ENCODE results near the gene DUSP16. TPM values are rescaled to one million over a fixed set of nuclear protein-coding genes. Genes with fewer than 3 reads are reported as not detected.

DUSP16 gene
- total RNA-seq, 1 donor from 2014 or later = 26.1 TPM

- H3K4me3 Mint-ChIP-seq = no peak overlapping the region
- Histone ChIP-seq H4K20me1 (ENCODE audit: low read depth) (no peaks in the 10 kb centered on the region), H3K27ac (no peak overlapping the region), H3K4me3 (no peak overlapping the region), H3K36me3 (no peaks in the 10 kb centered on the region), H3K9me3 (ENCODE audit: low read depth) (no peaks in the 10 kb centered on the region), H3K9ac (no peak overlapping the region), H3F3A (ENCODE audit: low read depth) (no peaks in the 10 kb centered on the region), H2AFZ (replicated peaks) (no peak overlapping the region), H3K27me3 (no peaks in the 10 kb centered on the region), H3K79me2 (ENCODE audit: low read depth) (no peaks in the 10 kb centered on the region), H3K4me2 (no peak overlapping the region), H3K4me1 (no peaks in the 10 kb centered on the region)
- H3K4me1 Mint-ChIP-seq = no peaks in the 10 kb centered on the region
- no peak overlapping the region for H3K27ac Mint-ChIP-seq
- DNase-seq (ENCODE audit: low spot score) = no peak
- TF ChIP-seq EZH2phosphoT487 (IDR thresholded peaks at IDR 0.05) = no peak
- TF ChIP-seq CTCF (IDR thresholded peaks at IDR 0.05) = no peak
- no peak for TF ChIP-seq EZH2 (IDR thresholded peaks at IDR 0.05)
- H3K27me3 Mint-ChIP-seq (ENCODE audit: insufficient read depth, low read depth) = no peaks in the 10 kb centered on the region
- peaks cover 15% of the 10 kb centered on the region for H3K9me3 Mint-ChIP-seq
- H3K36me3 Mint-ChIP-seq = peaks cover 27% of the 10 kb centered on the region
Observed at GRCh38 chr12:12467688-12468261, 94.9 kb downstream of the DUSP16 start.

GRCh38 chr12:12467264-12467663, 95.4 kb downstream of the DUSP16 start:
- TF ChIP-seq EZH2phosphoT487 (IDR thresholded peaks at IDR 0.05) (no peak), EZH2 (IDR thresholded peaks at IDR 0.05) (no peak), CTCF (IDR thresholded peaks at IDR 0.05) (no peak)
- peaks cover 27% of the 10 kb centered on the region for H3K36me3 Mint-ChIP-seq
- no peaks in the 10 kb centered on the region for H3K9me3 ChIP-seq (ENCODE audit: low read depth)
- no peak overlapping the region for H3K4me3 ChIP-seq
- no peak overlapping the region for H3K27ac ChIP-seq
- H2AFZ ChIP-seq (replicated peaks) = no peak overlapping the region
- no peaks in the 10 kb centered on the region for H3F3A ChIP-seq (ENCODE audit: low read depth)
- no peaks in the 10 kb centered on the region for H3K4me1 Mint-ChIP-seq
- H3K27me3 ChIP-seq = no peaks in the 10 kb centered on the region
- no peaks in the 10 kb centered on the region for H4K20me1 ChIP-seq (ENCODE audit: low read depth)
- H3K4me1 ChIP-seq = no peaks in the 10 kb centered on the region
- no peak overlapping the region for H3K9ac ChIP-seq
- no peak overlapping the region for H3K27ac Mint-ChIP-seq
- H3K4me2 ChIP-seq = no peak overlapping the region
- H3K36me3 ChIP-seq = no peaks in the 10 kb centered on the region
- H3K9me3 Mint-ChIP-seq = peaks cover 15% of the 10 kb centered on the region
- no peak for DNase-seq (ENCODE audit: low spot score)
- H3K27me3 Mint-ChIP-seq (ENCODE audit: insufficient read depth, low read depth) = no peaks in the 10 kb centered on the region
- H3K4me3 Mint-ChIP-seq = no peak overlapping the region
- H3K79me2 ChIP-seq (ENCODE audit: low read depth) = no peaks in the 10 kb centered on the region

GRCh38 chr12:12466157-12466556, 96.5 kb downstream of the DUSP16 start:
- Histone ChIP-seq H3K36me3 (no peaks in the 10 kb centered on the region), H3K9ac (no peak overlapping the region), H3K4me1 (no peaks in the 10 kb centered on the region), H3K27me3 (no peaks in the 10 kb centered on the region), H3K4me2 (no peak overlapping the region), H3K4me3 (no peak overlapping the region), H2AFZ (replicated peaks) (no peak overlapping the region), H3K27ac (no peak overlapping the region), H3K9me3 (ENCODE audit: low read depth) (no peaks in the 10 kb centered on the region), H4K20me1 (ENCODE audit: low read depth) (no peaks in the 10 kb centered on the region), H3F3A (ENCODE audit: low read depth) (no peaks in the 10 kb centered on the region), H3K79me2 (ENCODE audit: low read depth) (no peaks in the 10 kb centered on the region)
- H3K27ac Mint-ChIP-seq = peak overlapping the region; percentile 79
- no peak for TF ChIP-seq EZH2 (IDR thresholded peaks at IDR 0.05)
- TF ChIP-seq CTCF (IDR thresholded peaks at IDR 0.05) = no peak
- no peak for TF ChIP-seq EZH2phosphoT487 (IDR thresholded peaks at IDR 0.05)
- peaks cover 20% of the 10 kb centered on the region for H3K36me3 Mint-ChIP-seq
- H3K9me3 Mint-ChIP-seq = peaks cover 15% of the 10 kb centered on the region
- DNase-seq (ENCODE audit: low spot score) = no peak
- no peaks in the 10 kb centered on the region for H3K4me1 Mint-ChIP-seq
- H3K4me3 Mint-ChIP-seq = no peak overlapping the region
- H3K27me3 Mint-ChIP-seq (ENCODE audit: insufficient read depth, low read depth) = no peaks in the 10 kb centered on the region

Measured in neural progenitor cell (in vitro differentiated cells).